Measurements from ENCODE around the gene CDKL2.

- TF ChIP-seq CEBPB (IDR thresholded peaks at IDR 0.05) (no peak), TEAD4 (IDR thresholded peaks at IDR 0.05) (no peak), NFIC (IDR thresholded peaks at IDR 0.05) (no peak), RAD21 (IDR thresholded peaks at IDR 0.05; ENCODE audit: low read depth) (no peak), EGR1 (IDR thresholded peaks at IDR 0.05) (no peak), USF1 (IDR thresholded peaks at IDR 0.05) (no peak), YY1 (IDR thresholded peaks at IDR 0.05; ENCODE audit: low read depth) (no peak), TAF1 (IDR thresholded peaks at IDR 0.05; ENCODE audit: low read depth) (no peak), REST (IDR thresholded peaks at IDR 0.05; ENCODE audit: low read depth) (no peak), EP300 (IDR thresholded peaks at IDR 0.05; ENCODE audit: borderline replicate concordance) (no peak), ZBTB7A (IDR thresholded peaks at IDR 0.05; ENCODE audit: low read depth) (no peak)
These were observed 29.2 kb upstream of the CDKL2 start for GRCh38 chr4:75659512-75660031.
